Measurements from ENCODE around the gene TMSB10.
A peak's percentile ranks its signal among the peaks of the same experiment; 100 is the strongest.

Gene TMSB10

DNA sequence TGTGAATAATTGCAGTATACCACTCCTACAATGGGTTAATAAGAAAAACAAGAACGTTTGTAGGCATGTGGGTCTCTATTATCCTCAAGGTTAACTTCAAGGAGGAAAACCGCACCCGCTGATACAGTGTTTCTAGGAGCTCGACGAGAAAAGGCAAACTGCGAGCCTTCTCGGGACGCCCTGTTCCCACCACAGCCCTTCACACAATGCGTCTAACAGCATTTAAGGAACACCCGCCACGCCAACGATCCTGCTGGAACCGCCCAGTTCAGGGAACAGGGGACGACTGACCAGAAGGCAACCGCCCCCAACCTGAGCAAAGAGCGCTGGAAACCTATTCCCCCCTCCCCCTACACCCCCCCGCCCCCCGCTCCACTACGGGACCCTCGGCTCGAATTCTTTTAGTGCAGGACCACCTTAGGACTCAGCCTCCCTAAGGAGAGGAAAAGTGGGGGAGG is 710 bp upstream of the TMSB10 start:
- DNase-seq, result peak; percentile 76

DNA sequence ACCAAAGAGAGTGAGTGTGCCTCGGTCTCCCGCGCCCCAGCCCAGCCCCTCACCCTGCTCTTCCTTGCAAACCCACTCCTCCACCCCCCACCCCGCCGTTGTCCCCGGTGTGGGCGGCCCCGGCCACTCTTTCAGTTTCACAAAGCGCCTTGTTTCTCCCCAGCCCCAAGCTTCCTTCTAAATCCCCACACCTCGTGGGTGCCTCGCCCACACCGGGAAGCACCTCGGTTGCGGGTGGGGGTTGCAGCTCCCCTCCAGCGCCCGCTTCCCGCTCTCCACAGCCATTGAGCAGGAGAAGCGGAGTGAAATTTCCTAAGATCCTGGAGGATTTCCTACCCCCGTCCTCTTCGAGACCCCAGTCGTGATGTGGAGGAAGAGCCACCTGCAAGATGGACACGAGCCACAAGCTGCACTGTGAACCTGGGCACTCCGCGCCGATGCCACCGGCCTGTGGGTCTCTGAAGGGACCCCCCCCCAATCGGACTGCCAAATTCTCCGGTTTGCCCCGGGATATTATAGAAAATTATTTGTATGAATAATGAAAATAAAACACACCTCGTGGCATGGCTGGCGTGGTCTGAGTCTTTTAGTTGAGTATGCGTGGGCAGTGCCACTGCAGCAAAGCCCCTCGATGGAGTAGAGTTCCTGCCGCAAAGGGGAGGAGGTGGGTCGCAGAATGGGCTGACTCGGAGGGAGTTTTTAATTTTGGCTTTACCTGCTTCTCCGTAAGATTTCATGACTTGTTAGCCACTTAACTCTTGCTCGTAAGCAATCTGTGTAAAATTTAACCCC is 848 bp downstream of the TMSB10 start:
- peak; percentile 82 for DNase-seq

DNA sequence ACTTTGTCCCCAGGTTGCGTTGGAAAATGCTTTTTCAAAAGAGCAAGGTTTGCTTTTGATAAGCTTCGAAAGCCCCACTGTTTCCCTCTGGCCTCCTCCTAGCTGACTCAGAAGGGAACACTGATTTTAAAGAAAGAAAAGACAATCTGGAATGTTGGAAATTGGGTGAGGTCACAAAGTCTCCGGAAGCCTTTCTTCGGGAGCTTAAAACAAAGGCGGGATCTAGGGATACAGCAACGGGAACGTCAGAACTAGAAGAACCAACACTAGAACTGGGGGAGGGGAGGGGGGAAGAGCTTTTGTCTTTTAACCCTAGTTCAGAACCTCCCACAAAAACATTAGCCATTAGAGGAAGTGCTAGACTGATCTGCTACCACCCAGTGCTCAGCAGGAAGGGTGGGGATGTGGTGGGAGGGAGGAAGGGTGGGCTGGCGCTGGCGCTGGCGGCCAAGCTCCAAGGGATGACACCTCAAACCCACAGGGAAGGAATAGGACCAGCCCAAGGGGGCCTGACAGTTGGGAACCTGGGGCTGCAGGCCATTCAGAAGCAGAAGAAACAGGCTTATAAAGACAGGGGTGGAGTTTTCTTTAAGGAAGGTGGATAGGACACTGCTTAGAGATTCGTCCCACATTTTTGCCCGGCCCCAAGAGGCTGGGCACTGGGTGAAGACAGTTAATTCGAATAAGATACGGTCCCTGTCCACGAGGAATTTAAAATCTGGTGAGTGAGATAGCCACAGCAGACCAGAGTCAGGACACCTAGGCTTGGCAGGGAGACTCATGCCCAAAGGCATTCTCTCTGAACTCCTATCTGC is 1.7 kb downstream of the TMSB10 start:
- peak; percentile 73 for DNase-seq

DNA sequence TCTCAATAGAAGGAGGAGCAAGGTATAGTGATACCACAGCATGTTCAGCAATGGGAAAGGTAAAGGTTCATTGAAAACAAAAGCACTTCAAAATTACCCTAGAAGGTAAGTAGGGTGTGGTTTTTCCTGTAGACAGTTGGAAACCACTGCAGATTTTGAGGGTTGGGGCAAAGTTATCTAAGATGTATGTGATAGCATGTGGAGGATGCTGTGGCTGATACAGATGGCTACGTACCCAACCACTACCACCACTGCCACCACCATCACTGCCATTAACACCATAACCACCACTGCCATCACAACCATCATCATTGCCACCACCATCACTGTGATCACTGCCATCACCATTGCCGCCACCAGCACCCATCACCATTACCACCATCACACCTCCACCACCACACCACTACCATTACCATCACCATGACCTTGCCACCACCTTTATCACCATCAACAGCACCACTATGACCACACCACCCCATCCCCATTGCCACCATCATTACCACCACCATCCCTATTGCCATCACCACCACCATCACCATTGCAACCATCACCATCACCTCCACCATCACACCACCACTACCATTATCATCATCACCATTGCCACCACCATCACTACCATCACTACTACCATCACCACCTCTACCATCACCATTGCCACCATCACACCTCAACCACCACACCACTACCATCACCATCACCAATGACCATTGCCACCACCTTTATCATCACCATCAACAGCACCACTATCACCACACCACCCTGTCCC is 3.7 kb downstream of the TMSB10 start:
- peak; percentile 64 for DNase-seq

DNA sequence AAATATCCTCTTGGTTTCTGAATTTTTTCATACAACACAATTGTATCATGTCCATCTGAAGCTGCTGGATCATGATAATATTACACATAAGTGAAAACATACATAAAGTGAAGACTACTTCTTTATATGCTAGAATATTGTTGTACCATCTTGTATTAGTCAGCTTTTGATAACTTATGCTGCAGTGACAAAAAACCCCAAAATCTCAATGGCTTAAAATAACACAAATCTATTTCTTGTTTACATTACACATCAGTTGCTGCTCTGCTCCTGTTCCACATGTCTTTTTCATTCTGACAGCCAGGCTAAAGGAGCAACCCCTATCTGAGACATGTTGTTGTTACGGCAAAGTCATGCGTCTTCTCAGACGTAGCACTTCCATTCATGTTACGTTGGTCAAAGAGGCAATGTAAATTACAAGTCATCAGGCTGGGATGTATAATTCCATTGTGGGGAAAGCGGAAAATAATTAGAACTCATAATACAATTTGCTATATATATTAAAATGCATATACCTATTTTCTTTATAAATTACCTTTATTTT is 5.8 kb downstream of the TMSB10 start:
- DNase-seq, result peak; percentile 6

- peak; percentile 15 for DNase-seq
Observed at GRCh38 chr2:84912984-84913383, 7.5 kb downstream of the TMSB10 start.

DNA sequence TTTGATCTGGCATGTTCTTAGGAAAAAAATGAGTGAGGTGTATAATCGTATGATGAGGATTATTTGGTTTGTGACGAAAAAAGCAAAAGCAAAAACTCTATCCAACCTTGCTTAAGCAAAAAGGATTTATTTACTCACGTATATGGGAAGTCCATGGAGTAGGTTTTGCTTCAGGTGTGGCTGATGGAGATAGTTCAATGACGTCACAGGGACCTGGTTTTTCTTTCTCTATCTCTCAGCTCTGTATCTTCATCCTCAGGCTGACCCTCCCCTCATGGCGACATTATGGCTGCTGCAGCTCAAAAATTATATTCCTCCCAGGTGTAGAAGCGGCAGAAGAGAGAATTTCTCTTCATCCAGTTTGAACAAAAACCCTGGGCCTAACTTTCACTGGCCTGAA is 8.9 kb downstream of the TMSB10 start:
- DNase-seq, result no peak

- peak; percentile 22 for DNase-seq
Observed at GRCh38 chr2:84915675-84916074, 10.2 kb downstream of the TMSB10 start.

GRCh38 chr2:84917821-84918220 is 12.4 kb downstream of the TMSB10 start:
- peak; percentile 42 for DNase-seq

DNA sequence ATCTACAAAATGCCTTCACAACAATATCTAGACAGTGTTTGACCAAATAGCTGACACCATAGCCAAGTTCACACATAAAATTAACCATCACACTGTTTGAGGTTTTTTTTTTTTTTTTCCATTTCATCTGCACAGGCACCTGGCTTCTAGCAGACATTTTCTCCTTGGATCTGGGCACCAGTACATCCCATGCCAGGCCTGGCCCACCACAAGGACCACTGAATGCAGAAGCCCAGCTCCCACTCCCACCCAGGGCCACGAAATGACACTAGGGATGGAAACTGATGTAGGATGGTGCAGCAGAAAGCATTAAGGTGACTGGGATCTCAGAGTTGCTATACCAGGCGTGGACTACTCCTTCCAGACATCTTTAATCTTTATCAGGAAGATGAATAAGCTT is 13.0 kb downstream of the TMSB10 start:
- peak; percentile 43 for DNase-seq

GRCh38 chr2:84919885-84920580 is 14.6 kb downstream of the TMSB10 start:
- DNase-seq, result peak; percentile 60

DNA sequence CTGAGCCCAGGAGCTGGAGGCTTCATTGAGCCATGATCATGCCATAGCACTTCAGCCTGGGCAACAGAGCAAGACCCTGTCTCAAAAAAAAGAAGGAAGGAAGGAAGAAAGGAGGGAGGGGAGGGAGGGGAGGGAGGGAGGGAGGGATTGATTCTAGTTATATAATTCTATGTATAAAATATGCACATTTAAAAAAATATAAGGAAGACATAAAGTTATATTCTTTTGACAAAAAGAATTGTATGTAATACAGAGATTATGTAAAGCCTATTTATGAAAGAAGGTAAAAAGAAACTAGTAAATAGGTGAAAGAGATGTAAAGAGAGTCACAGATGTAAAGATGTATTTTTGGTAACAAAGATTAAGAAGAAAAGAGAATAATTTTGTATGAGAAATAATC is 17.6 kb downstream of the TMSB10 start:
- DNase-seq, result no peak

GRCh38 chr2:84924173-84925106 is 19.0 kb downstream of the TMSB10 start:
- DNase-seq, result peak; percentile 60

DNA sequence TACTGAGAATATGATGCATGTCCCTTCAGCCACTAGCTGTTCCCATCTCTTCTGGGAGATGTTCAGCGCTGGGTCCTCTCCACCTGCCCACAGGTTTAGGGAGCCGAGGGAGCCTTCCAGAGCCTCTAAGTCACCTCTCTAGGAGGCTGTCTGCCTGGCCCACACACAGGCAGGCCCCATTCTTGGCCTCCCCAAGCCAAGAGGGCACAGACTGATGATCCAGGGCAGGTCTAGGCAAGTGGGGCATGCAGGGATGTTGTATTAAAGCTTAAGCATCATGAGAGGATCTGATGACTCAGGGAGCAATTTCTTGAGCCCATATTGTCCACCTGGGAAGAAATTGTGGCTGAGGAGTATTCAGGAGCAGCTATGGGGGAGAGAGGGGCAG is 19.9 kb downstream of the TMSB10 start:
- no peak for DNase-seq

GRCh38 chr2:84925724-84926376 is 20.4 kb downstream of the TMSB10 start:
- DNase-seq, result peak; percentile 100

DNA sequence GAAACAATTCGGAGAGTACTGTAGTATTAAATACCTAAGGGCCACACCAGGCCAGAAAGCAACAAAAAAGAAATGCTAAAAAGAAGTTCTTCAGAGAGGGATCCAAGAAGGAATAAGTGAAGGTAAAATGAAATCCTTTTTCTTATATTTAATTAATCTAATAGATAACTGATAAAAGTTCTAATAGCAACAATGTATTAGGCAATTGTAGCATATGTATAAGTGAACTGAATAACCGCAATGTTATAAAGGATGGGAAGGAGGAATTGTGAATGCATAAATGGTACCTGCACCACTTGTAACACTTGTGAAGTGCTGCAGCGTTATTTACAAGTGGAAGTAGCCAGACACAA is 21.8 kb downstream of the TMSB10 start:
- no peak for DNase-seq

GRCh38 chr2:84931384-84931821 is 25.9 kb downstream of the TMSB10 start:
- no peak for DNase-seq

- peak; percentile 63 for DNase-seq
Observed at GRCh38 chr2:84938194-84938879, 32.9 kb downstream of the TMSB10 start.

- DNase-seq, result peak; percentile 78
Observed at GRCh38 chr2:84939426-84940087, 34.1 kb downstream of the TMSB10 start.

DNA sequence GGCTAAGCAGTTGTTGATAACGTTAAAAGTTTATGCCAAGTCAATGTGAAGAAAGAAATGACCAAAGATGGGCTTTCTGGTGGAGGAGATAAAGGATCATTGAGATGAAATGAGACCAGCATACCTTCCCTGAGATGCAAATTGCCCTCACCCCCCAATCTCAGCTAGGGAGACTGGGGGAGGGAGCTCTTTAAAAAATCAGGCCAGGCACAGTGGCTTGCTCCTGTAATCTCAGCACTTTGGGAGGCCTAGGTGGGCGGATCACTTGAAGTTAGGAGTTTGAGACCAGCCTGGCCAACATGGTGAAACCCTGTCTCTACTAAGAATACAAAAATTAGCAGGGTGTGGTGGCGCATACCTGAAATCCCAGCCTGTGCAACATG is 34.6 kb downstream of the TMSB10 start:
- no peak for DNase-seq

All from activated CD8-positive, alpha-beta memory T cell treated with anti-CD3 and anti-CD28 coated beads, Interleukin-2, amount 50 U/mL, for 48 hours (primary cell).